ENCODE results near the gene NMT1. TPM values are rescaled to one million over a fixed set of nuclear protein-coding genes. Genes with fewer than 3 reads are reported as not detected.

NMT1 gene
- total RNA-seq, 2 experiments from 2014 or later: 132 to 141 TPM

DNA sequence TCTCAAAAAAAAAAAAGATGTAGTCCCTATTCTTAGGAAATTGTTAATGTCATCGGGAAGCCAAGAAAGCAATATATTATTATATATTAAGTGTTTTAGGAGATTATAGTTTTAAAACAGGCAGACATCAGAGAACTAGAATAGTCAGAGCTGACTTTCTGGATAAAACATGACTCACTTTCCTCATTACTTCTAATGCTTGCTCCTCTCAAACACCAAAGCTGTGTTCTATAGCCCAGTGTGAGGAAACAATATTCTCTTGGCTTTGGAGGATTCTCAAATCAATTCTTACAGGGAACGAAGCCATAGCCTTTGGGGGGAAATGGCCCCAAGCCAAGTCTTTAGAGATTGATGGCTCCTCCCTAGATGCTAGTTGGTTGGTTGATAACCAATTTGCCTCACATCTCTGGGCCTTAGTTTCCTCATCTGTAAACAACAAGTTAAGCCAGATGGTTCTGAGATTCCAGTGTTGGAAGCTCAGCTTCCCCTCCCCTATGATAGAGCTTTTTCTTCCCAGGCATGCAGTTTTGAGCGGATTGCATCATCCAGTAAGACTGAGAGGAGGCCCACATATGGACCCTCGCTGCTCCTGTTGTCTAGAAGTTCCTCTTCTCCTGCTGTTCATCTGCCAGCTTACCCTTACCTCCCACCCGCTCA, 12.4 kb downstream of the NMT1 start:
- POLR2A ChIA-PET: interaction anchor here (0.7 to 1.5 kb wide), 2 partner anchors 12 to 35 kb away, joined by 4 to 6 read pairs; partner anchors contain the start of gene NMT1
- DNase-seq (no peak), ATAC-seq (ENCODE audit: low read depth) (no peak)
- peak overlapping the region; percentile 25 for H3K27ac Mint-ChIP-seq
- H3K9me3 Mint-ChIP-seq: no peaks in the 10 kb centered on the region
- no peak overlapping the region for H3K4me3 Mint-ChIP-seq
- peaks cover 17% of the 10 kb centered on the region for H3K36me3 Mint-ChIP-seq
- H3K27me3 Mint-ChIP-seq: no peaks in the 10 kb centered on the region
- H3K4me1 Mint-ChIP-seq: peaks cover 18% of the 10 kb centered on the region

DNA sequence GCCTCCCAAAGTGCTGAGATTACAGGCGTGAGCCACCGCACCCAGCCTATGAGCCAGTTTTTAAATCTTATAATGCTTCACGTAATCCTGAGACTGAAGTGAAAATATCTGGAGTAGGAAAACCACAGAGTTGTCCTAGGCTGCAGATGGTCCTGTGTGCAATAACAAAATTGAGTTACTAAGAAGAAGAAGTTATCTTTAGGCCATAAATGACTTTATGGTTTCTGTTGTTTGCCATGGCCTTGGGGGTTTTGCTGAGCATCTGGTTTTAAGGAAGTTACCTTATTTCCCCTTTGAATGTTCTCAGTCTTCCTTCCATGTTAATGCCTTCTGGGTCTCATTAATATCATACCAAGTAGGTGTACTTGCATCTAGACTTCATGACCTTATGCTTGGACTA, 16.5 kb downstream of the NMT1 start:
- Mint-ChIP-seq H3K9me3 (no peaks in the 10 kb centered on the region), H3K36me3 (peaks cover 30% of the 10 kb centered on the region), H3K27me3 (no peaks in the 10 kb centered on the region), H3K4me1 (peaks cover 16% of the 10 kb centered on the region), H3K27ac (no peak overlapping the region), H3K4me3 (no peak overlapping the region)
- POLR2A ChIA-PET: no interaction called here
- no peak for ATAC-seq (ENCODE audit: low read depth)
- DNase-seq: no peak

DNA sequence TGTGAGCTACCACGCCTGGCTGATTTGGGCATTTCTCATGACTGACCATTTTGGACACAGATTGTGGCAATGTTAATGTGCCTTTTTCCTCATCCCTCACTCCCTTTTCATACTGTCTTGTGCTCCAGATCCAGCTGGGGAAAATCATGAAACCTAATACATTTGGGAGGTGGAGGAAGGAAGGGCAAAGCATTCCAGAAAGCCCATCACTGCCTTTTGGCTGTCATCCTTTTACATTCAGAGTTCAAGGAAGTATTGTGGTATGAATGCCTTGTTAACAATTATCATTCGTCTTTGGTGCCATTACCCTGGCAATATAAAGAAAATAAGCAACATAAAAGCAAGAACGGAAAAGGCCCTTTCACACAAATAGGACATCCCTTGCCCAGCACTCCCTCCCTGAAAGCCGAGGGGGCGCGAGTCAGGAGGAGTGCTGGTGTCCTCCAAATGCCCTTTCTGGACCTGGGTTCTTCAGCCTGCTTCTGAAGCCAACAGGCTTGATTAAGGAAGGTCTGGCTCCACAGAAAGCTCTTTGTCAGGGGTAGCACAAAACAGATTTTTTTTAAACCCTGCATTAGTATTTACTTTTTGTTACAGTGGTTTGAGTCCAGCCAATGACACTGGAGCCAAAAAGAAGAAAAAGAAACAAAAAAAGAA, 20.1 kb downstream of the NMT1 start:
- no peaks in the 10 kb centered on the region for H3K27me3 Mint-ChIP-seq
- H3K36me3 Mint-ChIP-seq: peaks cover 19% of the 10 kb centered on the region
- DNase-seq: no peak
- no peak overlapping the region for H3K27ac Mint-ChIP-seq
- no peak for ATAC-seq (ENCODE audit: low read depth)
- POLR2A ChIA-PET: interaction anchor here (1.2 kb wide), 1 partner anchor 10 kb away, joined by 3 read pairs; no protein-coding TSS in a partner anchor
- H3K9me3 Mint-ChIP-seq: no peaks in the 10 kb centered on the region
- H3K4me1 Mint-ChIP-seq: peaks cover 11% of the 10 kb centered on the region
- H3K4me3 Mint-ChIP-seq: no peak overlapping the region

DNA sequence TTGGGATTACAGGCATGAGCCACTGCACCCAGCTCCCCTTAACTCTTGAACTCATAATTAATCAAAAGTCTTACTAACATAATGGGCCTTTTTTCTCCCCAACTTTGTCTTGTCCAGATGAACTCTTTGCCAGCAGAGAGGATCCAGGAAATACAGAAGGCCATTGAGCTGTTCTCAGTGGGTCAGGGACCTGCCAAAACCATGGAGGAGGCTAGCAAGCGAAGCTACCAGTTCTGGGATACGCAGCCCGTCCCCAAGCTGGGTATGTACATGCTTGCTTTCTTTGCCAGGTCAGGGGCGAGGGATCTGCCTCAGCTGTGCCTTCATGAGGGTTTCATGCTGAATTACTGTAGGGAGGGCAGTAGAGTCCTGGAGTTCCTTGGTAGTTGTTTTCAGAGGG, 25.3 kb downstream of the NMT1 start:
- POLR2A ChIA-PET: no interaction called here
- Mint-ChIP-seq H3K27me3 (no peaks in the 10 kb centered on the region), H3K27ac (no peak overlapping the region), H3K4me3 (no peak overlapping the region), H3K4me1 (peaks cover 4% of the 10 kb centered on the region), H3K9me3 (no peaks in the 10 kb centered on the region), H3K36me3 (peaks cover 13% of the 10 kb centered on the region)
- no peak for DNase-seq
- no peak for ATAC-seq (ENCODE audit: low read depth)

DNA sequence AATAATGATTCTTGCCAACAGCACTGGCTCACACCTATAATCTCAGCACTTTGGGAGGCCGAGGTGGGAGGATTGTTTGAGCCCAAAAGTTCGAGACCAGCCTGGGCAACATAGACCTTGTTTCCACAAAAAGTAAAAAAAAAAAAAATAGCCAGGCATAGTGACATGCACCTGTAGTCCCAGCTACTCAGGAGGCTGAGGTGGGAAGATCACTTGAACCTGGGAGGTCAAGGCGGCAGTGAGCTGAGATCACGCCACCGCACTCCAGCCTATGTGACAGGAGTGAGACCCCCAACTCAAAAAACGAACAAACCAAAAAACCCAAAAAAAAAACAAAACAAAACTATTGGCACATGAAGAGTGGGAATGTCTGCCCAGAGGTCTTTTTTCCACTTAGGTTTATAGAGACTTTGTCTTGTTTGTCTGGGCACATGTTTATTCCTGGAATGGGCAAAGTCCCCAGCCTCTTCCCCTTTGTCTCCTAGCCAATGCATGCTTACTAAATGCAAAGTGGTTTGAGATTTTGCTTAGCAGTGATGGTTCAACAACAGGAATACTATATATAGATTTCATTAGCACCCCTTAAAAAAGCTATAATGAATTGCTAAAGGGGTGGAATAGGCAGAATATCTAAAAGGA, 25.9 kb downstream of the NMT1 start:
- no peaks in the 10 kb centered on the region for H3K27me3 Mint-ChIP-seq
- POLR2A ChIA-PET: no interaction called here
- peaks cover 4% of the 10 kb centered on the region for H3K4me1 Mint-ChIP-seq
- ATAC-seq (ENCODE audit: low read depth): no peak
- H3K9me3 Mint-ChIP-seq: no peaks in the 10 kb centered on the region
- DNase-seq: no peak
- no peak overlapping the region for H3K4me3 Mint-ChIP-seq
- no peak overlapping the region for H3K27ac Mint-ChIP-seq
- peaks cover 8% of the 10 kb centered on the region for H3K36me3 Mint-ChIP-seq

DNA sequence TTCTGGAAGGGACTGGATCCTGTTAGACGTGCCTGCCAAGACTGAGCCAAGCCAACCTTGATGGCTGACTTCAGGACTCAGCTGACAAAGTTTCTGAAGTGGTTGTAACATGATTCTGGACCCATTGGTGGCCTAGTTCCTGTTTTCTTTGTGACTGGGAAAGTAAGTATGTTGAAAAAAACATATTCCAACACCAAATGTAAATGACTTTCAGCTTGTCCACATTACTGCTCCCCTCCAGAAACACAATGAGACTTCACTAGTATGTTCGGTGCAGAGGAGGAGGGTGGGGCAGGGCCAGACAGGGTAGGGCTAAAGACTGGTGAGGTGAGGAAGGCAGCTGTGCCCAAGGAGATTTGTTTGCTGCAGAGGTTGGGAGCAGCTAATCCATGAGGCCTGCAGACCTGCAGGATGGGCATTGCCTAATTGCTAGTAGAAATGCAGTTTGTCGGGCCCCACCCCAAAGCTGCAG, 26.4 kb downstream of the NMT1 start:
- peaks cover 9% of the 10 kb centered on the region for H3K36me3 Mint-ChIP-seq
- POLR2A ChIA-PET: interaction anchor here (1.1 to 1.7 kb wide), 2 partner anchors 26 to 189 kb away, joined by 4 read pairs; partner anchors contain the start of gene NMT1
- no peak for DNase-seq

DNA sequence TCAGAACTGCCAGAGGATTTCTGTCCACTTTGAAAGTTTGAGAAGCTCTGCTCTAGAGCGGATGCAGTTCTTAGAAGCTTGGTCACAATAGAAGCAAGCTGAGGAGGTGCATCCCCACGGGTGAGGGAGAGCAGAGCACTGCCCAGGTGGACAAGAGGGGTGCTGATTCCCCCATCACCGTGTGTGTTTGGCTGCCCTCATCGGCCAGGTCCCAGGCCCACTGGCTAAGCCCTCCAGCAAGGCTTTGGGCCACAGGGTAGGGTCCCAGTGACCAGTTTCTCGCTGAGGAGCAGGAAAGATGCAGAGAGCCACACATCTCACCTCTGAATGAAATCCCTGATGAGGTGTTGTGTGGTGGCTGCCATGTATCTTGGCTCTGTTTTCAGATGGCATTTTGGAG, 26.9 kb downstream of the NMT1 start:
- Mint-ChIP-seq H3K27me3 (no peaks in the 10 kb centered on the region), H3K4me3 (no peak overlapping the region), H3K9me3 (no peaks in the 10 kb centered on the region), H3K27ac (peak overlapping the region; percentile 56), H3K4me1 (peaks cover 4% of the 10 kb centered on the region), H3K36me3 (peaks cover 9% of the 10 kb centered on the region)
- POLR2A ChIA-PET: interaction anchor here (1.1 to 1.7 kb wide), 2 partner anchors 27 to 189 kb away, joined by 4 read pairs; partner anchors contain the start of gene NMT1
- no peak for DNase-seq
- ATAC-seq (ENCODE audit: low read depth): no peak

More for the DNA sequence above, 26.4 kb downstream of the NMT1 start:
- Mint-ChIP-seq H3K4me1 (peaks cover 4% of the 10 kb centered on the region), H3K4me3 (no peak overlapping the region), H3K27ac (peak overlapping the region; percentile 18), H3K9me3 (no peaks in the 10 kb centered on the region), H3K27me3 (no peaks in the 10 kb centered on the region)
- no peak for ATAC-seq (ENCODE audit: low read depth)

DNA sequence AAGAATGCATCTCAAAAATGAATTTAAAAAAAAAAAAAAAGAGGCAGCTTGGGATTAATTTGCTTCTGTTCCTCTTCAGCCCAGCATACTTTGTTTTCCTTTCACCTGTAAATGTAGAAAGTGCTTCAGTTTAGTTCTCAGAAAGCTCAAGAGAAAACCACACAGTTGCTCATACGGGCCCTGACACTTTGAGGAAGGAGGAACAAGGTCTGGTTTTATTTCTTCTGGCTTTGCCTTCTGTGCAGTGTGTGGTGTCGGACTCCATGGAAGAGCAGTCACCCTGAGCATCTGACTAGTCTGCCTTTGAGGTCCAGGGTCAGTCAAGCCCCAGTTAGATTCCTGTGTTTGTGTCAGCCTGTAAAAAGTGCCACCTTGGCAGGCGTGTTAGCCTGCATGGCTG, 27.6 kb downstream of the NMT1 start:
- DNase-seq (no peak), ATAC-seq (ENCODE audit: low read depth) (peak; percentile 28)
- Mint-ChIP-seq H3K36me3 (peaks cover 11% of the 10 kb centered on the region), H3K27ac (peak overlapping the region; percentile 57), H3K4me1 (peaks cover 4% of the 10 kb centered on the region), H3K9me3 (no peaks in the 10 kb centered on the region), H3K4me3 (no peak overlapping the region), H3K27me3 (no peaks in the 10 kb centered on the region)
- POLR2A ChIA-PET: interaction anchor here (1.1 to 1.7 kb wide), 2 partner anchors 28 to 190 kb away, joined by 4 read pairs; partner anchors contain the start of gene NMT1

DNA sequence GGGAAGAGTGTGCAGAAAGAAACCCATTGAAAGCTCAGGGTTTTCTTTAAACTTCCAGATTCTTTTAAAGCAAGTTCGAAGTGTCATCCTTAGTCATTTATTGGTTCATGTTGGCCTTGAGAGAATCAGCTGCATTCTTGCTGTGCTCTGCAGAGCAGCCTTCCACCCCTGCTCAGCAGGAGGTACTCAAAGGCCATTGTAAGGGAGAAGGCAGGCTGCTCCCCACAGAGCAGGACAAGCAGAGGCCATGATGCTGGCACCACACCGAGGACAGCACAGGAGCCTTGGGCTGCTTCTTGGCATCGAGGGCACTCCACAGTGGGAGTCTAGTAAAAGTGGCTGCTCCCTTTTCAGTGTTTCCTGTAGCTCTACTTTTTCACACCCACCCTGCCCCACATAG, 29.6 kb downstream of the NMT1 start:
- DNase-seq (no peak), ATAC-seq (ENCODE audit: low read depth) (no peak)
- no peaks in the 10 kb centered on the region for H3K9me3 Mint-ChIP-seq
- no peak overlapping the region for H3K4me3 Mint-ChIP-seq
- peak overlapping the region; percentile 21 for H3K27ac Mint-ChIP-seq
- H3K4me1 Mint-ChIP-seq: peaks cover 4% of the 10 kb centered on the region
- H3K36me3 Mint-ChIP-seq: peaks cover 13% of the 10 kb centered on the region
- H3K27me3 Mint-ChIP-seq: no peaks in the 10 kb centered on the region
- POLR2A ChIA-PET: interaction anchor here (1.1 kb wide), 1 partner anchor 9 kb away, joined by 3 read pairs; no protein-coding TSS in a partner anchor

DNA sequence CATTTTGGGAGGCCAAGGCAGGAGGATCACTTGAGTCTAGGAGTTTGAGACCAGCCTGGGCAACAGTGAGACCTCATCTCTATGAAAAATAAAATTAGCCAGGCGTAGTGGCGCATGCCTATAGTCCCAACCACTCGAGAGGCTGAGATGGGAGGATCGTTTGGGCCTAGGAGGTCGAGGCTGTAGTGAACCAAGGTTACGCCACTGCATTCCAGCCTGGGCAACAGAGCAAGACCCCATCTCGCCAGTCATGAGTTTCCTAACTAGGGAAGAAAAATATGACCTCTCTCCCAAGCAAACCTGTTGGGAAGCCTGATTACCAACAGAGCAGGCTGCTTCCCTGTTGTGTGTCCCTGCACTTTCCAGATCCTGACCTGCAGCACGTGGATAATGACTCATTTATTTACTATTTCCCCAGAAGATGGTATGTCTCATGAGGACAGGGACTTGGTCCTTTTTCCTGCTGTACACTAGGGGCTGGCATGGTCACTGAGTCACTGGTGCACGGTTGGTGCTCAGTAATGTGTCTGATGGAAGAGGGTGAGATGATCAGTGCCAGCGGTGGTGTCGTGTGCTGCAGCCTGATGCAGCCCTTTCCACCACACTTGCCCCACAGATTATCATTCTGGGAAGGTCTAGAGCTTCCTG, 30.8 kb downstream of the NMT1 start:
- H3K9me3 Mint-ChIP-seq: no peaks in the 10 kb centered on the region
- H3K4me3 Mint-ChIP-seq: no peak overlapping the region
- POLR2A ChIA-PET: no interaction called here
- peaks cover 19% of the 10 kb centered on the region for H3K36me3 Mint-ChIP-seq
- peaks cover 4% of the 10 kb centered on the region for H3K4me1 Mint-ChIP-seq
- H3K27me3 Mint-ChIP-seq: no peaks in the 10 kb centered on the region
- ATAC-seq (ENCODE audit: low read depth) (no peak), DNase-seq (no peak)
- H3K27ac Mint-ChIP-seq: peak overlapping the region; percentile 10

DNA sequence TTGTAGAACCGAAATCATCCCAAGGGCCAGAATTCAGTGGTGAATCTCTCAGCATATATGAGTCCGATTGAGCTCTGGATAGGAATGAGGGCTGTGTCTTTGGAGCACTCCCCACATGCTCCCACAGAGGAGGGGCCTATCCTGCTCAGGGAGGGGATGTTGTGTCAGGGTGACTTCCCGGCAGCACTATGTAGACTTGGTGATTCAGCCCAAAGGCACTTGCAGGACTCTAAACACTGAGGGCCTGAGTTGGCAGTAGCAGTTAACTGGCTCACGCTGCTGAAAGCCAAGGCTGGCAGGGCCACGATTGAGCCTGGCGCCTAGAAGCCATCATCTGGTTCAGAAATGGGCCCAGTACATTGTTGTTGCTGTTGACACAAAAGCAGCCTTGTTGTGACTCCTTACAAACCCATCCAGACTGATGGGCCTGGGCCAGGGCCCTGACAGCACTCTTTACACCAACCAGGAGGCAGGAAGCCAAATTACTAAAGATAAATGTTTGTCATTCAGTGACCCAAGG, 31.9 kb downstream of the NMT1 start:
- Mint-ChIP-seq H3K27ac (no peak overlapping the region), H3K36me3 (peaks cover 21% of the 10 kb centered on the region), H3K4me1 (peaks cover 4% of the 10 kb centered on the region), H3K27me3 (no peaks in the 10 kb centered on the region), H3K9me3 (no peaks in the 10 kb centered on the region), H3K4me3 (no peak overlapping the region)
- DNase-seq (no peak), ATAC-seq (ENCODE audit: low read depth) (no peak)
- POLR2A ChIA-PET: no interaction called here

DNA sequence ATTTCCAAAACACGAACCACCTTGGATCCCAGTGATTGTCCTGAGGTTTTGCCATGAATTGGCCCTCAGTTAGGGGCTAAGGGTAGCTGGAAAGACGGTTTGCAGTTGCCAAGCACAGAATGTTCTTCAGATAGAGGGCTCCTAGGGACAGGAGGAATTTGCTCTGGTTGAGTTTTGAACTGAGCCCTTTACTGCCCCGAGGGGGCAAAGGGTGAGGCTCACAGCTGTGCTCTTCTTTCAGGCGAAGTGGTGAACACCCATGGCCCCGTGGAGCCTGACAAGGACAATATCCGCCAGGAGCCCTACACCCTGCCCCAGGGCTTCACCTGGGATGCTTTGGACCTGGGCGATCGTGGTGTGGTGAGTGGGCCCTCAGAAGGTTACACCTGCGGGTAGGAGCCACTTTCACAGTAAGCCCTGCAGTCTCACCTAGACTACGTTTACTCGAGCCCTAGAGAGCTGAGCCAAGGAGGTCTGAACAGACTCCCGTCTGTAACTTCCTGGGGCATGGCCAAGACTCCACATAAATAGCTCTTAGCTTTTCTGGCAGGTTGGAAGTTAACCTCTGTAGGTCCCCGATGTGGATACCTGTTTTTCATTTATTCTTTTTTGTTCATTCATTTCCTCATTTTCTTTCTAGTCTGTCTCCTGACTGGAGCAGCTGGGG, 32.5 kb downstream of the NMT1 start:
- Mint-ChIP-seq H3K27me3 (no peaks in the 10 kb centered on the region), H3K36me3 (peaks cover 23% of the 10 kb centered on the region), H3K9me3 (no peaks in the 10 kb centered on the region), H3K4me1 (peaks cover 3% of the 10 kb centered on the region), H3K4me3 (no peak overlapping the region), H3K27ac (no peak overlapping the region)
- POLR2A ChIA-PET: interaction anchor here (0.6 kb wide), 1 partner anchor 364 kb away, joined by 3 read pairs; no protein-coding TSS in a partner anchor
- no peak for DNase-seq
- no peak for ATAC-seq (ENCODE audit: low read depth)

Measured in activated naive CD8-positive, alpha-beta T cell treated with anti-CD3 and anti-CD28 coated beads, Interleukin-2, amount 10 ng/mL, durations not matched to agents 7 days and 5 days (primary cell).